Measurements from ENCODE around the gene GAS2L1. TPM values are rescaled to one million over a fixed set of nuclear protein-coding genes. Genes with fewer than 3 reads are reported as not detected.

Gene GAS2L1
- polyA plus RNA-seq, 3 donors, result 8.6 to 10.0 (median 9.8) TPM

GRCh38 chr22:29323641-29324040 lies 17.2 kb downstream of the GAS2L1 start:
- no peak for DNase-seq

- no peak for DNase-seq
Observed at GRCh38 chr22:29325356-29325755, 18.9 kb downstream of the GAS2L1 start.

- DNase-seq, result no peak
Observed at GRCh38 chr22:29325785-29326315, 19.4 kb downstream of the GAS2L1 start.

- no peak for DNase-seq
Observed at GRCh38 chr22:29326481-29326880, 20.0 kb downstream of the GAS2L1 start.

- DNase-seq, result no peak
Observed at GRCh38 chr22:29327089-29327764, 20.8 kb downstream of the GAS2L1 start.

GRCh38 chr22:29328055-29328454 lies 21.6 kb downstream of the GAS2L1 start:
- no peak for DNase-seq

GRCh38 chr22:29328566-29329500 lies 22.4 kb downstream of the GAS2L1 start:
- no peak for DNase-seq

GRCh38 chr22:29329581-29329980 lies 23.1 kb downstream of the GAS2L1 start:
- no peak for DNase-seq

GRCh38 chr22:29330291-29330690 lies 23.8 kb downstream of the GAS2L1 start:
- no peak for DNase-seq

GRCh38 chr22:29330753-29331152 lies 24.3 kb downstream of the GAS2L1 start:
- no peak for DNase-seq

- no peak for DNase-seq
Observed at GRCh38 chr22:29331213-29331612, 24.8 kb downstream of the GAS2L1 start.

- DNase-seq, result no peak
Observed at GRCh38 chr22:29331658-29332300, 25.3 kb downstream of the GAS2L1 start.

- DNase-seq, result no peak
Observed at GRCh38 chr22:29332886-29333496, 26.5 kb downstream of the GAS2L1 start.

- DNase-seq, result no peak
Observed at GRCh38 chr22:29334148-29334547, 27.7 kb downstream of the GAS2L1 start.

- no peak for DNase-seq
Observed at GRCh38 chr22:29334696-29335344, 28.4 kb downstream of the GAS2L1 start.

GRCh38 chr22:29335656-29336055 lies 29.2 kb downstream of the GAS2L1 start:
- DNase-seq, result no peak

- DNase-seq, result no peak
Observed at GRCh38 chr22:29336751-29337490, 30.5 kb downstream of the GAS2L1 start.

- no peak for DNase-seq
Observed at GRCh38 chr22:29337631-29338284, 31.3 kb downstream of the GAS2L1 start.

GRCh38 chr22:29338398-29338797 lies 31.9 kb downstream of the GAS2L1 start:
- DNase-seq, result no peak
